GM12891 (cell line): ENCODE results near the gene LMO4.

ENCODE experiments used
- POLR2A ChIP-seq: IDR thresholded peaks from 2 replicates; pipeline ENCODE4 v1.6.1; 2011; ENCODE audit warnings: low read depth, low read length, control low read depth
- POU2F2 ChIP-seq: IDR thresholded peaks from 2 replicates; pipeline ENCODE4 v1.6.1; 2011; ENCODE audit warnings: low read depth, mild to moderate bottlenecking, control low read depth, low read length, moderate library complexity
- TAF1 ChIP-seq: IDR thresholded peaks from 2 replicates; pipeline ENCODE4 v1.6.1; 2011; ENCODE audit warnings: low read depth, low read length, control low read depth

GRCh38 chr1:87346130-87346814 lies 17.6 kb downstream of the LMO4 start:
- TF ChIP-seq POU2F2 (no peak), TAF1 (no peak), POLR2A (no peak)
